IPS-18a (cell line): ENCODE measurements around the gene C2orf69.

ENCODE experiments used
- H3K27ac ChIP-seq: one replicate; pipeline ENCODE4 v1.5.1; 2013; ENCODE audit warnings: low read length
- H3K27me3 ChIP-seq: one replicate; pipeline ENCODE4 v1.6.1; 2013; ENCODE audit warnings: mild to moderate bottlenecking, low read length; ENCODE audit not compliant: control insufficient read depth, insufficient read depth
- H3K36me3 ChIP-seq: one replicate; pipeline ENCODE4 v1.6.1; 2013; ENCODE audit warnings: low read depth, low read length; ENCODE audit not compliant: control insufficient read depth
- H3K4me1 ChIP-seq: one replicate; pipeline ENCODE4 v1.6.1; 2013; ENCODE audit warnings: low read depth, low read length; ENCODE audit not compliant: control insufficient read depth
- H3K4me3 ChIP-seq: one replicate; pipeline ENCODE4 v1.5.1; 2013; ENCODE audit warnings: low read length
- H3K9ac ChIP-seq: one replicate; pipeline ENCODE4 v1.6.1; 2013; ENCODE audit warnings: mild to moderate bottlenecking, low read length, moderate library complexity
- H3K9me3 ChIP-seq: one replicate; pipeline ENCODE4 v1.6.1; 2013; ENCODE audit warnings: low read depth, low read length; ENCODE audit not compliant: control insufficient read depth

Gene C2orf69

DNA sequence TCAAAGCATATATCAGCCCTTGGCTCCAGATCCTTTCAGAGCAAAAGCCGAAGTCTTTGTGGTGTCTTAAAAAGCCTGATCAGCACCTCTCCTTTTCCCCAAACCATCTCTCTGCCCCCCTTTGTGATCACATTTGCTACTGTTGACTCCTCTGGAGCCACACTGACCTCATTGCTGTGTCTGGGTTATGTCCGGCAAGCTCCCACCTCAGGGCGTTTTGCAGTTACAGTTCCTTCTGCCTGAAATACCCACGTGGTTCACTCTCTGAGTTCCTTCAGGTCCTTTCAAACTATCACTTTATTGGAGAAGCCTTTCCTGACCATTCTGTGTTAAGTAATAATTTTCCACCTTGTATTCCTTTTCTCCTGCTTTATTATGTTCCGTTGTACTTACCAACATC is 11.8 kb downstream of the C2orf69 start:
- Histone ChIP-seq H3K27ac (no peak overlapping the region), H3K27me3 (no peaks in the 10 kb centered on the region), H3K36me3 (peaks cover 18% of the 10 kb centered on the region), H3K9ac (no peak overlapping the region), H3K4me1 (peaks cover 22% of the 10 kb centered on the region), H3K9me3 (no peaks in the 10 kb centered on the region), H3K4me3 (no peak overlapping the region)

DNA sequence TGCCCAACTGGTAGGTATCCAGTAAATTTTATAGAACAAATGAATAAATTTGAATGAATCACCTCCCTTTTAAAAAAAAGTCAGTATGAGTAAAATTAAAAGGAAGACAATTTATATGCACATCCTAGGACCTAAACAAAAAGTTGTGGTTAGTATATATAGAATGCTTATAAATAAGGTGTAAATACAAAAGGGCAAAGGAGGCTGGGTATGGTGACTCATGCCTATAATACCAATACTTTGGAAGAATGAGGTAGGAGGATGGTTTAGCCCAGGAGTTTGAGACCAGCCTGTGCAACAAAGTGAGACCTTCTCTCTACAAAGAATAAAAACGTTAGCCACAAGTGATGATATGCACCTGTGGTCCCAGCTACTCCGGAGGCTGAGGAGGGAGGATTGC is 12.8 kb downstream of the C2orf69 start:
- Histone ChIP-seq H3K4me1 (peaks cover 33% of the 10 kb centered on the region), H3K9ac (no peak overlapping the region), H3K27ac (no peak overlapping the region), H3K9me3 (no peaks in the 10 kb centered on the region), H3K36me3 (peaks cover 14% of the 10 kb centered on the region), H3K27me3 (no peaks in the 10 kb centered on the region), H3K4me3 (no peak overlapping the region)

DNA sequence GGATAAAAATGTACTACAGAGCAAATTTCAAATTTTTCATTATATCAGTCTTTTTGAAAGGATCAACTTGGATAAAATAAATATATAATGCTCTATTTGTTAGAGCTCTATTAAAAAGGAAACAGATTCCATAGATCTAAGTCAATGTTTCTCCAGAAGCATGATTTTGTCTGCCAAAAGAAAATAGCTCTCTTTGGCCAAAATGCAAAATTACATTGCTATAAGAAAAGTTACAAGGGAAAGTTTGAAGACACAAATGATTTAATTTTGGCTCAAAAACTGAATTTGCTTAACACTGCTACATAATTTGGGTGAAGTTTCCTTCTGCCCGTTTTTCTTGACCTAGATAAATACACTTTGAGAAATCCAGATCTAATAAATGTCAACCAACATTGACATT is 15.7 kb downstream of the C2orf69 start:
- Histone ChIP-seq H3K9me3 (no peaks in the 10 kb centered on the region), H3K9ac (no peak overlapping the region), H3K27me3 (no peaks in the 10 kb centered on the region), H3K36me3 (peaks cover 27% of the 10 kb centered on the region), H3K4me3 (no peak overlapping the region), H3K27ac (no peak overlapping the region), H3K4me1 (peaks cover 31% of the 10 kb centered on the region)

DNA sequence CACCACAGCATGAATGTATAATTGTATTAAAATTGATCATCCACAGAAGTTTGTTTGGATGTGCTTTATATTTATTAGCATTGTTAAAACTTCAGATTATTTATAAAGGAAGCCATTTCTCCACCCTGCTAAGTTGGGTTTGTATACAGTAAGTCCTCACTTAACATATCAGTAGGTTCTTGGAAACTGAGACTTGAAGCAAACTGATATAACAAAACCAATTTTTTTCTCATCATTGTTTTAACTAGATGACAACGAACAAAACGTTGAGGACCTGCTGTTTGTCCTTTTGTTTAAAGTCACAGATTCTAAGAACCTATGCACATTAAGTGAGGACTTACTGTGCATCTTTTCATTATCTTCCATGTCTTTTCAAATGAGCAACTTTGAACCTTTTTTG is 17.1 kb downstream of the C2orf69 start:
- Histone ChIP-seq H3K4me1 (peaks cover 31% of the 10 kb centered on the region), H3K27me3 (no peaks in the 10 kb centered on the region), H3K27ac (no peak overlapping the region), H3K36me3 (peaks cover 40% of the 10 kb centered on the region), H3K4me3 (peak overlapping the region; percentile 25), H3K9ac (no peak overlapping the region), H3K9me3 (no peaks in the 10 kb centered on the region)

DNA sequence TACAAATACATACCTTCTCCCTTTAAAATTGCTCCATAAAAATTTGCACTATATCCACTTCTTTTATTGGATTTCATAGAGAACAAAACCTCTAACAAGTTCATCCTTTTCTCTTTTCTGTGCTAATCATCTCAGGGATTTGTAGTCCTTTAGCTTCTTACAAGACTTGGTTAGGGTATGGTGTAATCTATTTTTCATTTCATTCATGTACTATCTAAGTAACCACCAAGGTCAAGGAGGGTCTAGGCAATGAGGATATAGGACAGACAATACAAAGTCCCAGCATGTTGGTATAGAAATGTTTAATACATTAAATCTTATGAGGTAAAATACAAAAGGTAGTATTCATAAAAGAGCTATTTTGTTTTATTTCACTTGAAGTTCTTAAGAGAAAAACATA is 17.5 kb downstream of the C2orf69 start:
- Histone ChIP-seq H3K4me3 (peak overlapping the region; percentile 25), H3K9me3 (no peaks in the 10 kb centered on the region), H3K9ac (no peak overlapping the region), H3K27me3 (no peaks in the 10 kb centered on the region), H3K36me3 (peaks cover 43% of the 10 kb centered on the region), H3K4me1 (peaks cover 31% of the 10 kb centered on the region), H3K27ac (no peak overlapping the region)

DNA sequence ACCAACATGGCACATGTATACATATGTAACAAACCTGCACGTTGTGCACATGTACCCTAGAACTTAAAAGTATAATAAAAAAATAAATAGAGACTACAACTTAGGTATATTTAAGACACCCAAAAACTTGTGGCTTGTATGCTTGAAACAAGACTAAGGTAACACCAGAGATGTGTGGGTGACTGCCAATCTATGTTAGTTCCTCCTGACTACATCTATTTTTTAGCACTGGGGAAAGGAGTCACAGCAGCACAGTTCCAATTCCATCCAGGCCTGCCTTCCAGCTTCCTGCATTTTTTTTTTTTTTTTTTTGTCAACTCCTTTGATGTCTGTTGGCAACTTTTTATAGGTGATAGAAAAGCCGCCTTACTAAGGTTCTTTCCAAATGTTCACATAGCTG is 18.2 kb downstream of the C2orf69 start:
- peaks cover 31% of the 10 kb centered on the region for H3K4me1 ChIP-seq
- no peak overlapping the region for H3K4me3 ChIP-seq
- no peak overlapping the region for H3K9ac ChIP-seq
- peaks cover 47% of the 10 kb centered on the region for H3K36me3 ChIP-seq
- no peak overlapping the region for H3K27ac ChIP-seq
- no peaks in the 10 kb centered on the region for H3K9me3 ChIP-seq
- no peaks in the 10 kb centered on the region for H3K27me3 ChIP-seq

DNA sequence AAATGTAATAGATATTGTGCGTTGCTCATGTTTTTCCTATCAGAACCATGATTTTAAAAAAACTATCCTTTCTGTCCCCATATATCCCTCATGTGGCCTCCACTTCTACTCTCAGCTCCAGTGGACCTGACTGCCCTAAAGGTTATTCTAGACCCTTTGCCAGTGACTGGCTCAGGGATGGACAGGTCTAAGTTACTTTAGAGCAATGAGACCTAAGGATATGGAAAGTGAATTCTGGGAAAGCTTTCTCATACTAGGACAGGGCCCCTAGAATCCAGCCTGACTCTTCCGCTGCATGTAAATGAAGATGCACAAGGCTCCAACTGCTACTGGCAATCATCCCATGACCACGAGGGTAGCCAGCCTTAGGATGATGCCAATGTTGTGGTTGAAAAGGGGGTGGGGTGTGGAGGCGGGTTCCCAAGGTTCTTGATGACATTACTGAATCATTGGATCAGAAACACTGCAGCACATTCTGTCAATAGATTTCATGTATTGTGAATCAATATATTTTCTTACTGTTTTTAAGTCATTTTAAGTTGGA is 21.3 kb downstream of the C2orf69 start:
- H3K9ac ChIP-seq, result no peak overlapping the region
- peaks cover 18% of the 10 kb centered on the region for H3K4me1 ChIP-seq
- no peaks in the 10 kb centered on the region for H3K9me3 ChIP-seq
- H3K27me3 ChIP-seq, result no peaks in the 10 kb centered on the region
- H3K36me3 ChIP-seq, result peaks cover 49% of the 10 kb centered on the region
- no peak overlapping the region for H3K27ac ChIP-seq
- no peak overlapping the region for H3K4me3 ChIP-seq

DNA sequence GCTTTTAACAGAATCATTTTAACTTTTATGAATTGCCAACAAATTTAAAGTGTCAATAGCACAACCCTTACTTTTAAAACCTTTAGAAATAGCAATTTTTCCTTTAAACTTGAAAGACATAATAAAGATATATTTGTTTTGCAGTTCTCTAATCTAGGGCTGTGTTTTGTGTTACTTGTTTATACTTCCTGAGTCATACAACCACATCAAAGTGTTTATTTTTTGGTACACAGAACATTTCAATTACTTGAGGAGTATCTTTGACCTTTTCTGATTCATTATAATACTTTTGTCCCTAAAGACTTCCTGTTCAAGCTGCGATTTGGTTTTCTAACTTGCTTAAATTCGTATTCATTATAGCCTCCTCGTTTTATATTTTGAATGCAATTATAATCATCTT is 22.4 kb downstream of the C2orf69 start:
- no peak overlapping the region for H3K4me3 ChIP-seq
- no peaks in the 10 kb centered on the region for H3K27me3 ChIP-seq
- peaks cover 7% of the 10 kb centered on the region for H3K4me1 ChIP-seq
- no peaks in the 10 kb centered on the region for H3K9me3 ChIP-seq
- peaks cover 58% of the 10 kb centered on the region for H3K36me3 ChIP-seq
- no peak overlapping the region for H3K9ac ChIP-seq
- no peak overlapping the region for H3K27ac ChIP-seq

DNA sequence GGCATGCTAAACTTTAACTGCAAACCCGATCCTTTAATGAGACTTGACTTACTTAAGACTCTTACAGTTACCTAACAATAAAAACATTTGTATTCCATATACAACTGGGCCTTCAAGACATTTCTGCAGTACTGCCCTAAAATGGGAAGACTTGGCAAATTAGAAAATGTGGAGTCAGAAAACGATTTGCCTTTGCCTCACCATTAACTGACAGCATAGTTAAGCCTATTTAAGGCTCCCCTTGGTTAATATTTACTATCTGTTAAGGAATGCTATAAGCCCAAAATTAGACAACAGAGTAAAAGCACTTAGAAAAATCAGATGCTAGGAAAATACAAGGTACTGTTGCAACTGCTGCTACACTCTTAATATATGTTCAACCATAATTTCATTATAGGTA is 25.5 kb downstream of the C2orf69 start:
- Histone ChIP-seq H3K9ac (no peak overlapping the region), H3K27me3 (no peaks in the 10 kb centered on the region), H3K4me3 (no peak overlapping the region), H3K9me3 (no peaks in the 10 kb centered on the region), H3K36me3 (peaks cover 58% of the 10 kb centered on the region), H3K4me1 (no peaks in the 10 kb centered on the region), H3K27ac (no peak overlapping the region)

DNA sequence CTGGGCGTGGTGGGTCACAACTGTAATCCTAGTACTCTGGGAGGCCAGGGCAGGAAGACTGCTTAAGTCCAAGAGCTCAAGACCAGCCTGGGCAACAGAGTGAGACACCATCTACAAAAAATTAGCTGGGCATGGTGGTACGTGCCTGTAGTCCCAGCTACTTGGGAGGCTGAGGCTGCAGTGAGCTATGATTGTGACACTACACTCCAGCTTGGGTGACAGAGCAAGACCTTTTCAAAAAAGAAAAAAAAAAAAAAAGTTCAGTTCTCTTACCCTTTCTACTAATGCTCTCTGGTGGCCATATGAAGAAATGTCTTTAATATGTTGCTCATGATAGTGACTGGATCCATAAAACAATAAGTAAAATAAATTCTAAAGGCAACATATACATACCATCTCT is 29.3 kb downstream of the C2orf69 start:
- no peak overlapping the region for H3K27ac ChIP-seq
- no peaks in the 10 kb centered on the region for H3K9me3 ChIP-seq
- peaks cover 58% of the 10 kb centered on the region for H3K36me3 ChIP-seq
- no peak overlapping the region for H3K4me3 ChIP-seq
- H3K27me3 ChIP-seq, result no peaks in the 10 kb centered on the region
- no peaks in the 10 kb centered on the region for H3K4me1 ChIP-seq
- H3K9ac ChIP-seq, result no peak overlapping the region

DNA sequence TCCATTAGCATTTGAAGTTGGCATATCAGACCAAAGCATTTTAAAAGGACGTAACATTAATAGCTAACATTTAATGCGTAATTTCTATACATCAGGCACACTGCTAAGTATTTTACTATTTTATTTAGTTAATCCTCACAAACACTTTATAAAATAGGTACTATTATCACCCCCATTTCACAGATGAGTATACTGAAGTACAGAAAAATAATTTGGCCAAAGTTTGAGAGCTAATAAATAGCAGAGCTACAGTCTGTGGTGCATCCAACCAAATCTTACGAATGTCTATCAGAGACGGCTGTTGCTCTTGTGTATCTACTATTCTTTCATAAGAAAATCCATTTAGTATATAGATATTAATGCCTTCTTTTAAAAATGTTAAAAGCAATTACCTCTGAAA is 32.3 kb downstream of the C2orf69 start:
- Histone ChIP-seq H3K9ac (no peak overlapping the region), H3K27ac (no peak overlapping the region), H3K36me3 (peaks cover 70% of the 10 kb centered on the region), H3K9me3 (no peaks in the 10 kb centered on the region), H3K4me1 (no peaks in the 10 kb centered on the region), H3K4me3 (no peak overlapping the region), H3K27me3 (no peaks in the 10 kb centered on the region)

DNA sequence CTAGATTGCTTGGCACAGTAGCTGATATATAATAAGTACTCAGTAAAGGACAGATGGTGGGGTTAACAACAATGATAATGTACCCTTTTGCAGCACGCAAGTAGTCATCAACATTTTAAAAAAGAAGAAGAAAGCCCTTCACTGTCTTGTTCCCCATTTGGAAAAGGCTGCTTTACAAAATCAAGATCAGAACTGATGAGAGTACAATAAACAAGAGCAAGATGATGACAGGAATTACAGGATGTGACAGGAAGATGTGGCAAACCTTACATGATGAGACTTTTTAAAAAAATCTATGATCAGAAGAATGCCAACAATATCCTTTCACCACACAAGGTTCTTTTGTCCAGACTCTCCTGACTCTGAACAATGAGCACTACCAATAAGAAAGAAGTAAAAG is 35.1 kb downstream of the C2orf69 start:
- Histone ChIP-seq H3K27me3 (no peaks in the 10 kb centered on the region), H3K27ac (no peak overlapping the region), H3K4me3 (no peak overlapping the region), H3K36me3 (peaks cover 75% of the 10 kb centered on the region), H3K4me1 (no peaks in the 10 kb centered on the region), H3K9me3 (no peaks in the 10 kb centered on the region), H3K9ac (no peak overlapping the region)
